HG03060 (cell line): ENCODE data around the gene P2RY14.

Experiments used
- ATAC-seq: cut with Tn5 transposase; IDR thresholded peaks from one replicate; pipeline ENCODE4 v1.9.1; 2021; ENCODE audit warnings: low read depth, moderate number of reproducible peaks; ENCODE audit not compliant: unreplicated experiment

Gene P2RY14

DNA sequence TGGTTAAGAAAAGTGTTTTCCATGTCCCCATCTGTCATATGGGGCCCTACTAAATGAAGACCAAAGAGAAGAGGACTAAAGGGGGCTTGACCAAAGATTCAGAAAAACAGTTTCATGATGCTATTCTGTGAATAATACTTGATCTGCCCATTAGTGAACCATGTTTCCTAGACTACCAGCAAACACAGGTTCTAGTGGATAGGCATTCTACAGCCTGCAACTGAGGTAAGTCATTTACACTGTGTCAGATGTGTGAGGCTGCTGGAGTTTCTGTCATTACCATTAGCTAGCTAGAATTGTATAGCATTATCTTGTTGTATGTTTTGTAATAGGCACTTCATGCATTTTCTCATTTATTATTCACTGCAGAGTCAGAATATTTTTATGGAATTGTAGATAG is 81.9 kb downstream of the P2RY14 start:
- no peak for ATAC-seq

DNA sequence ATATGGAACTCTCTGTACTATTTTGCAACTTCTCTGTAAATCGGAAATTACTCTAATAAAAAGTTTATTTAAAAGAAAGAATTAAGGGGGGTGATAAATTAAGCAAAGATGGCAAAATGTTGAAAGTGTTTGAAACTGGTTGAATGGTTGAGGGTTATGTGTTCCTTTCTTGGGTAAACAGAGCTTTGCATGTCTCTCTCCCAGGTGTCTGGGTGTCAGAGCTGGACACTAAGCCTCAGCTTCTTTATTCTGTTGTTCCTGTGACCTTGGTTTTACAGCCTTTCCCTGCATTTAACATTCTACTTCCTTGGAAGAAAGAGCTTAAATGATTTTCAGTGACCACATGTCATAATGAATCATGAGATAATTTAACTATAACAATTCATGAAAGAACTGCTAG is 82.5 kb downstream of the P2RY14 start:
- ATAC-seq, result no peak

DNA sequence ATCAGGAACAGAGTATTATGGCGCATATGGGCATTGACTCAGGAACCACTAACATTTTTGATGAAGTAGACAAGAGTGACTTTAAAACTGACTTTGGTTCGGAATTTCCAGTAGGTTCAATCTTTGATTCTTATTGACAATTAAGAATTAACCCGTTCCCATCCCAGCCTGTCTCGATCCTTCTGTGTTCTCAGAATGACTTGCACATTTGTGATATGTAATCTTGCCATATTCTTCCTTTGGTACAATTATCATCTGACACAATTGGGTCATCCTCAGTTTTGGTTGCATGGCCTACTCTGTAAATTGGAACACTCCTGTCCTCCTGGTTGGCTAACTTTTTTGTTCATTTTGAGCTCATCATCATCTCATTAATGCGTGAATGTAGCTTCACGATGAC is 85.8 kb downstream of the P2RY14 start:
- ATAC-seq, result no peak

DNA sequence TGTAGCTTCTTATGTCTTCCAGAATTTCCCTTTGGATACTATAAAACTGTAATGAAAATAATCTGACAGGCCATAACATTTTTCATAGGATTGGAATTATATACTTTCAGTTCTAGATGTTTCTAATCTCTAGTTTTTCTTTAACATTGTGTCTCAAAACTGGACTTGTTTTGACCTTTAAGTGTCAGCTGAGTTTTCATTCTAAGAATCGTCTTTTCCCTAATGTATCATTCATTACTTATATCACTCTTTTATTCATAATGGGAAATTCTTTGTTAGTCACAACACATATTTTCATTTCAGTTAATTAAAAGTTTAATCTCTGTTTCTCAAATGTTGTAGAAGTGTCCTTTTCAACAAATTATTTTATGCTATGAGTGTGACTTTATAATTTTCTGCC is 87.2 kb downstream of the P2RY14 start:
- ATAC-seq, result no peak

DNA sequence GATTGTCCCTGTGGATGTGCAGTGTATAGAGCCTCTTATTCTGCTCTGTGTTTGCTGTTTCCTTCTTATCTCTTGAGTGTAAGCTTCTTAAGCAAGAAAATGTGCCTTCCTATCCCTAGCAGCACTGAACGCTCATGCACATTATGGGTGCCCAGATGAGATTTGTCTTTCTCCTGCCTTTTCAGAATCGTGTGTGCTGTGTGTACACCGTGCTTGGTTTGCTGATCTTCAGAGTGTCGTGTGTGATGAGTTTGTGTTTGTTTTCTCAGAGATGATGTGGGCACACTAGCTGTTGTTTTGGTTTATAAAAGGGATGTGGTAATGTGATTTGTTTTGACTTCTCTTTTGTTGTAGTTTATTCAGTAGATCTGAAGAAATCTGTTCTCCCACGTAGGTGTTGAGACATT is 95.1 kb downstream of the P2RY14 start:
- no peak for ATAC-seq

DNA sequence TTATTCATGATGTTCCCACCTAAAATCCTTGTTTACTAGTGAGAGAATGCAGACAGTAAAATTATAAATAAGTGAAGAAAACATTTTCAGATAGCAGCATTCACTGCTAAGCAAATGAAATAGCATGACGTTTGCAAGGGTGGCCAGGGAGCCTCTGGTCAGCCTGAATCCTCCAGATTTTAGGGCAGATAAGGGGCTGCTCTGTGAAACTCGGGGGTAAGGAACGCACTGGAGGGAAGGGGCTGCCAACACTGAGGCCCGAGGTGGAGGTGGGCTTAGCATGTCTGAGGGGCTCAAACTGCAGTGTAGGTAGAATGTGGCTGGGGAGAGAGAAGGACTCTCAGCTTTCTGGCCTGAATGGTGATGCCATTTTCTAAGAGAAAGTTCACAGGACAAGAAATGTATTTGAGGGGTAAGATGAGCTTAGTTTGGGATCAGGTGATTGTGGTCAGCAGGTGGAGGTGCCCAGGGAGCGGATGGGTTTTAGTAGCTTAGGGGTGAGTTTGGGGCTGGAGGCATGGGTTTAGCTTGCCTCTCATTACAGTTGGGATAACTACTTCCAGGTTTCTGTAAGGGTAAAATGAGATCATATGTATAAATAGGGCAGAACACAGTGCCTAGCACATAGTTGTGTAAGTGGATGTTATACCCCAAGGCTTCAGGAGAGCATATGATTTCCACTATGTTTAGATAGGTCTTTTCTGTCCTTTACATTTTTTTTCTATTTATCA is 95.8 kb downstream of the P2RY14 start:
- ATAC-seq, result no peak

DNA sequence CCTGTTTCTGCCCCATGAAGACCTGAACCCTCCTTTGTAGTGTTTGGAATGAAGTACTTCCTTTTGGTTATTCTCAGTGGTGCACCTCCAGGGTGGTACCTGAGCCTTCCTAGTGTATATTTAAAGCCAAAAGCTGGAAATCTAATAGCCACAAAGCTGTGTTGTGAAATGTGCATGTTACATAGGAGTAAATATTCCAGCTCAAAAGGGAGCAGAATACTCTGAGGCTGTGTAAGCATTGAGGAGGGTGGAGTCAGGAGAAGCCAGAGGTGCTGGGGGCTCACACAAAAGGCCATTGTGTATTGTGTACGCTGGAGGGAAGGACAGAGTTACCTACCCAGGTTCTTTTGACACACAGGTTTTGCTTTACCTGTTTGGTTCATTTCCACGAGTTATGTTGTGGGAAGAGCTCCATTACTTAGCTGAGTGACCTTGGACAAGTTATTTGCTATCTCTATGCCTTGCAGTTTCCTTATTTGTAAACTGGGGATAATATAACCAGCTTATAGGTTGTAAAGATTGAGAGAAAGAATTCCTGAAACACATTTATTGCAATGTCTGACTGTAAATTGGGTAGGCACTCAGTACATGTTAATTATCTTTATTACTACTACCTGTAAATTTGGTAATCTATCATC is 100.0 kb downstream of the P2RY14 start:
- ATAC-seq, result no peak

DNA sequence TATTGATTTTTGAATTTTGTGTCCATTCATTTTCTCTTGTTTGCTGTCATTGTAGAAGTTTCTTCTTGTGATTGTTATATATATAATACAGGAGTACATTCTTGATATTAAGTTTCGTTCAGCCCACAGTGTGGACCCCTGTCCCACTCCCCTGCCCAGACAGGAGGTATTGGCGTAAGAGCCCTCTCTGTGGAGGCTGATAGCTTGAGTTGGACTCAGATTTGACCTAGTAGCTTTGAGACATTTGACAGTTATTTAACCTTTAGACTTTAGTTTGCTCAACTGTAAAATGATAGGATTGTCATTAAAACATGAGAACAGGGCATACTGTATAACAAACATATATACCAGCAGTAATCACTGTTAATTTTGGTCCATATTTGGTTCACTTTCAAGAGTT is 102.4 kb downstream of the P2RY14 start:
- no peak for ATAC-seq

DNA sequence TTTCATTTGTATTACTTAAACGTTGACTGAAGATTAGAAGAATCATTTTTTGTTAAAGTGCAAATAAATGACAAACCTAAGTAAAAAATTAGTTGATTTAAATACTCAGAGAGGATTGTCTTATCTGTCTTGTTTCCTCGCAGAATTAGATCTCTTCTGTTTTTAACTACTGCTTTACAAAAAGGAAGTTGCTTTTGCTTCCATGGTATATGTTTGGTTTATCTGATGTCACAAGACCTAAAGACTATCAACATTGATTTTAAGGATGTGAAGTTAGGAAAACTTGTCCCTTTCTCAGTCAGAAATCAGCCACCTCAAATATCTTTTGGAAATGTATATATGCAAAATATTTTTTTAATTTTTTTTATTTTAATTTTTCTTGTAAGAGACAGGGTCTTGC is 104.0 kb downstream of the P2RY14 start:
- ATAC-seq, result no peak

DNA sequence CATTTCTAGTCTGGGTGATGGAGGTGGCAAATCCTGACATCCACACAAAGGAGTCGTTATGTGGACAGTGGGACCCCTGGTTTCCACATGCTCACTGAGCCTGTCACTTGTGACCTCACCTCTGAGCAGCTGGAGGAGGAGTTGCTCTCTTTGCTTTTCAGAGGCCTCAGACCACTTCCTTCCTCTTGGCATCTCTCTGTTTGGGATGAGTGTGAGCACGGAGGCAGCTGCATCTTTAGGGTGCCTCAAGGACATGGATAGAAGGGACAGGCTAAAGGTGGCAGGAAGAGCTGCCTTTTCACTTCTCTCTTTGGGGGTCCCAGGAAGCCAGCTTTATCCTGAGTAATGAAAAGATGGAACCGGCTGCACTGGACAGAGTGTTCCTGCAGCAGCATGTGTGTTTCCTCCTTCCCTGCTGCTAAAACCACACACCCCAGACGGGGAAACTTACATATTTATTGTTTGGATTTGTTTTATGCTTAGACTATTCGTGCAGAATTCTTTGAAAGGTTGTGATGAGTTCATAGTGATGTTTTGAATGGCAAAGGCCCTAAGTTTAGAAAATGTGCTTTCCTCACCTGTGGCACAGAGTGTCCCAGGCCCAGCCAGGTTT is 107.1 kb downstream of the P2RY14 start:
- peak; percentile 33 for ATAC-seq

DNA sequence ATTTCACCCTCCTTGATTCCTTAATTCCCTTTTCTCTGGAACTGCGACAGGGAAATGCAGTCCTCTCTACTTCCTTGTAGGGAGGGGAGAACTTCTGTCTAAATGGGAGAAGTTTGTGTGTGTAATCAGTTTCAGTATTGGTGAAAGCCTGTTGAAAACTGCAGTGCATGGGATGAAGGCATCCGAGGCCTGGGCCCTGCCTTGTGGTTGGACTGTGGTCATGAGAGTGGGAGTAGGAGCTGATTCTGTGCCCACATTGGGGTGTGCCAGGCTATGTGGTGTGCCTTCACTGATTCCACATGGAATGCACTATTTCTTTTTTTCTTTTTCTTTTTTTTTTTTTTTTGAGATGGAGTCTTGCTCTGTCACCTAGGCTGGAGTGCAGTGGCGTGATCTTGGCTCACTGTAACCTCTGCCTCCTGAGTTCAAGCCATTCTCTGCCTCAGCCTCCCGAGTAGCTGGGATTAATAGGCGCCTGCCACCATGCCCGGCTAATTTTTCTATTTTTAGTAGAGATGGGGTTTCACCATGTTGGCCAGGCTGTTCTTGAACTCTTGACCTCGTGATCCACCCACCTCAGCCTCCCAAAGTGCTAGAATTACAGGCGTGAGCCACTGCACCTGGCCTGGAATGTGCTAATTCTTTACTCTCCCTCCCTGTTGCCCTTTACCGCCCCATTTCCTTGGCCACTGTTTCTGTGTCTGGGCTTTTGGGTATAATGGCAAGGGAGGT is 108.2 kb downstream of the P2RY14 start:
- ATAC-seq, result peak; percentile 31

DNA sequence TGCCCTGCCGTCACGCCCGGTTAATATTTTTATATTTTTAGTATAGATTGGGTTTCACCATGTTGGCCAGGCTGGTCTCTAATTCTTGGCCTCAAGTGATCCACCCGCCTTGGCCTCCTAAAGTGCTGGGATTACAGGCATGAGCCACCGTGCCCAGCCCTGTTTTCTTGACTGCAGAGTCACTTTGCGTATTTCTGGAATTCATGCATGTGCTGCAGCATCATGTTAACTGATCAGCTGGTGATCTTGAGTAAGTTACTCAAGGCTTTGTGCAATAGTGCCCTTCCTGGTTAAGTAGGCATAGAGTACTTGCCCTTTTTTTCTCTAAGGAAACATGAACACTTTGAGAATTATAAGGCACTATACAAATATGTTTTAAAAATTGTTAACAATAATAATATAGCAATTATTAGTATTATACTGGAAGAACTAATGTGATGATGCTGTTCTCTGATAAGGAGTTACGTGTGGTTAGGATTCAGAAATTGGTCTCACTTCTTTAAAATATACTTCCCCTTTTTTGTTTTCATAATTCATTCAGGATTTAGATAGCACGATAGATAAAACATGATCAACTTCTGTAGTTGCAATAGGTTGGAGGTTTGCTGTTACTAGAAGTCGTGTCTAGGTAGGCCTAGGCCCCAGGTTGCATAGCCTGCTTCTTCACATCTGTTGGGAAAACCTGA is 108.9 kb downstream of the P2RY14 start:
- ATAC-seq, result peak; percentile 42

DNA sequence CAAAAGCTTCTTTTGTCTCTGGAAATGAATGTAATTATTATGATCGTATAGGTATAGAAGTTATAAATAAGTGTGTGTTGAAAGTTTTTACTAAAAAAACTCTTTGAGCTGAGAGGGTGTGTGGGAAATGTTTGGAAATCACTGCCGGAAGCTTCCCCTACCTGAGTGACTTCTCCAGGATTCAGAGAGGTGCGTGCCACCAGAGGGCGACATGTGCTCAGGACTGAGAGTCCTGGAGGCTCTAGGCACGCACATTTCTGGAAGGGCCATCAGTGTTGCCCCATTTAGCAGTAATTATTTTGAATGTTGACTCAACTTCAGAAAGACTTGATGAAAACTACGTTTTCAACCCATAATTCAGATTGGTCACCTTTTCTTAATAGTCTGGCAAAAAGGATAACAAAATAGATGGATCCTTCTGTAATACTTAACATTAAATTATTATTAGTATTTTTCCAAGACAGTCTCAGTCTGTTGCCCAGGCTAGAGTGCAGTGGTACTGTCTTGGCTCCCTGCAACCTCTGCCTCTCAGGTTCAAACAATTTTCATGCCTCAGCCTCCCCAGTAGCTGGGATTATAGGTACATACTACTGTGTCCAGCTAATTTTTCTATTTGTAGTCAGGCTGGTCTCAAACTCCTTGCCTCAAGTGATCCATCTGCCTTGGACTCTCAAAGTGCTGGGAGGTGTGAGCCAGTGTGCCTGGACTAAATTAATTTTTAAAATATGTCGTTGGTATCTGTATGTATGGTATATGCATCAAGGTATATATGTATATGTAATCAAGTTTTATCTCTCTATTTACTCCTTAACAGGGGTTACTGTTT is 109.9 kb downstream of the P2RY14 start:
- no peak for ATAC-seq

DNA sequence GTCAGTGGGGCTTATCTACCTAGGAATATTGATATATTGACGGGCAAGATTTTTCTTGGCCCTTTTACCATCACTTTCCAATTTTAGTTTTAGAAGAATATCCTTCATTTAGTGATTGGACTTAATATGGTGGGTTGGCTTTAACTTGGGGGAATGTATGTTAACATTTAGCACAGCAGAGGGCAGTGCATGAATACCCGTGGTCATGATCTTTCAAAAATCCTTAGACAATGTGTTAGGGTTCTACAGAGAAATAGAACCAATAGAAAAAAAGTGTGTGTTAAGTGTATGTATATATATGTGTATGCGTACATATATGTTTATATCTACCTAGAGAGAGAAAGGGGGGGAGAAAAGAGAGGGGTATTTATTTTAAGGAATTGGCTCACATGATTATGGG is 112.2 kb downstream of the P2RY14 start:
- no peak for ATAC-seq

DNA sequence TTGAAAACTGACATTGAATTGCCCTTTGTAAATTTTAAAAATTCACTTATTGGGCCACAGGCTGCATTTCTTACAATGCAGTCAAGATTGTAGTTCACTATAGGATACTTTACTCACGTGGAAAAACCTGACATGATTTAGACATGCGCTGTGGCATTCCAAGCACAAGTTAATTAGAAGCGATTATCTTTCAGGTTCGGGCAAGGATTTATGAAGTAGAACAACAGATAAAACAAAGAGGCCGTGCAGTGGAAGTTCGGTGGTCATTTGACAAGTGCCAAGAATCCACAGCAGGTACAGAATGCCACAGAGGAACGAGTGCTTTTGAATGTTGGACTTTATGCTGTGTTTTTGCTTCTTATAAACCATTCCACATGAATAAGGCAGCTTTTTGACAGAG is 113.1 kb downstream of the P2RY14 start:
- ATAC-seq, result no peak
